HCT116 (cell line): ENCODE data around the gene HTR7.

Experiments used
- ATF3 ChIP-seq: IDR thresholded peaks from 2 replicates; pipeline ENCODE4 v1.6.1; 2012
- CEBPB ChIP-seq: IDR thresholded peaks from 2 replicates; pipeline ENCODE4 v1.6.1; 2012; ENCODE audit warnings: low read depth
- EZH2 ChIP-seq: fragments of 200-600 bp; sonication (generic); IDR thresholded peaks from 2 replicates; pipeline ENCODE4 v1.6.1; 2017; ENCODE audit warnings: antibody characterized with exemption, mixed run types
- JUND ChIP-seq: IDR thresholded peaks from 2 replicates; pipeline ENCODE4 v1.6.1; 2012
- MAX ChIP-seq: IDR thresholded peaks from 2 replicates; pipeline ENCODE4 v1.6.1; 2012
- POLR2A ChIP-seq: IDR thresholded peaks from 2 replicates; pipeline ENCODE4 v1.7.0; 2011; ENCODE audit warnings: borderline replicate concordance; ENCODE audit not compliant: insufficient read depth, insufficient read length; ENCODE audit errors: extremely low read depth
- SP1 ChIP-seq: IDR thresholded peaks from 2 replicates; pipeline ENCODE4 v1.6.1; 2012; ENCODE audit warnings: low read depth
- SRF ChIP-seq: IDR thresholded peaks from 2 replicates; pipeline ENCODE4 v1.6.1; 2012; ENCODE audit warnings: low read depth
- TF ChIP-seq, protein P1 (sequence below), 3 experiments: fragments of 200-600 bp in 1 of 3; sonication (generic) in 1 of 3; IDR thresholded peaks in 2 of 3; conservative IDR thresholded peaks in 1 of 3; 2 replicates each; pipeline ENCODE4 v1.5.1; 2012 to 2017; ENCODE audit warnings: low read depth in 2 of 3, low read length in 2 of 3, antibody characterized with exemption in 1 of 3, borderline replicate concordance in 1 of 3, control low read depth in 1 of 3, mild to moderate bottlenecking in 1 of 3, mixed read lengths in 1 of 3, mixed run types in 1 of 3, moderate library complexity in 1 of 3; ENCODE audit not compliant: insufficient read depth in 1 of 3
- TF ChIP-seq, protein P2 (sequence below): IDR thresholded peaks from 2 replicates; pipeline ENCODE4 v1.6.1; 2012; ENCODE audit warnings: low read depth

DNA sequence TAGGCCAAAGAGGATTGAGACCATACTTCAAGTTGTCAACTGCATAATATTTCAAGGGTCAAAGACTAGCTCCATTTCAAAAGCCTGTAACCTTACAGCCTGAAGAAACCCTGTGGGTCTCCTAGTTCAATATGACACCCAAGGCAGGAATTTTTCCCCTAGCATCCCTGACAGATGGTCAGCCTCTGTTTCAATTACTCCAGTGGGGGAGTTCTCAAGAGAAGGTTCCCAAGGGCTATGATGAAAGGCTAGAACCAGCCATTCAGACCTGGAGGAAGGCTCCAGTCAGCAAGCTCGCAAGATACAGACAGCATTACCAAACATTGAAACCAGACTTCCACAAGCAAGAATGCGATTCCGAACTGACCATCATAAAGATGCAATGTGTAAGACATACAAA lies 1.6 kb downstream of the HTR7 start:
- no peak for TF ChIP-seq EZH2
- TF ChIP-seq, protein P1, sequence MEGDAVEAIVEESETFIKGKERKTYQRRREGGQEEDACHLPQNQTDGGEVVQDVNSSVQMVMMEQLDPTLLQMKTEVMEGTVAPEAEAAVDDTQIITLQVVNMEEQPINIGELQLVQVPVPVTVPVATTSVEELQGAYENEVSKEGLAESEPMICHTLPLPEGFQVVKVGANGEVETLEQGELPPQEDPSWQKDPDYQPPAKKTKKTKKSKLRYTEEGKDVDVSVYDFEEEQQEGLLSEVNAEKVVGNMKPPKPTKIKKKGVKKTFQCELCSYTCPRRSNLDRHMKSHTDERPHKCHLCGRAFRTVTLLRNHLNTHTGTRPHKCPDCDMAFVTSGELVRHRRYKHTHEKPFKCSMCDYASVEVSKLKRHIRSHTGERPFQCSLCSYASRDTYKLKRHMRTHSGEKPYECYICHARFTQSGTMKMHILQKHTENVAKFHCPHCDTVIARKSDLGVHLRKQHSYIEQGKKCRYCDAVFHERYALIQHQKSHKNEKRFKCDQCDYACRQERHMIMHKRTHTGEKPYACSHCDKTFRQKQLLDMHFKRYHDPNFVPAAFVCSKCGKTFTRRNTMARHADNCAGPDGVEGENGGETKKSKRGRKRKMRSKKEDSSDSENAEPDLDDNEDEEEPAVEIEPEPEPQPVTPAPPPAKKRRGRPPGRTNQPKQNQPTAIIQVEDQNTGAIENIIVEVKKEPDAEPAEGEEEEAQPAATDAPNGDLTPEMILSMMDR (IDR thresholded peaks at IDR 0.05 in 2 of 3, conservative IDR thresholded peaks at IDR 0.05 in 1 of 3; ENCODE audit: borderline replicate concordance in 1 of 3, insufficient read depth in 1 of 3, low read depth in 2 of 3, low read length in 2 of 3) = no peak
- no peak for TF ChIP-seq SRF
- no peak for TF ChIP-seq MAX
- no peak for TF ChIP-seq JUND
- TF ChIP-seq POLR2A = no peak
- TF ChIP-seq, protein P2, sequence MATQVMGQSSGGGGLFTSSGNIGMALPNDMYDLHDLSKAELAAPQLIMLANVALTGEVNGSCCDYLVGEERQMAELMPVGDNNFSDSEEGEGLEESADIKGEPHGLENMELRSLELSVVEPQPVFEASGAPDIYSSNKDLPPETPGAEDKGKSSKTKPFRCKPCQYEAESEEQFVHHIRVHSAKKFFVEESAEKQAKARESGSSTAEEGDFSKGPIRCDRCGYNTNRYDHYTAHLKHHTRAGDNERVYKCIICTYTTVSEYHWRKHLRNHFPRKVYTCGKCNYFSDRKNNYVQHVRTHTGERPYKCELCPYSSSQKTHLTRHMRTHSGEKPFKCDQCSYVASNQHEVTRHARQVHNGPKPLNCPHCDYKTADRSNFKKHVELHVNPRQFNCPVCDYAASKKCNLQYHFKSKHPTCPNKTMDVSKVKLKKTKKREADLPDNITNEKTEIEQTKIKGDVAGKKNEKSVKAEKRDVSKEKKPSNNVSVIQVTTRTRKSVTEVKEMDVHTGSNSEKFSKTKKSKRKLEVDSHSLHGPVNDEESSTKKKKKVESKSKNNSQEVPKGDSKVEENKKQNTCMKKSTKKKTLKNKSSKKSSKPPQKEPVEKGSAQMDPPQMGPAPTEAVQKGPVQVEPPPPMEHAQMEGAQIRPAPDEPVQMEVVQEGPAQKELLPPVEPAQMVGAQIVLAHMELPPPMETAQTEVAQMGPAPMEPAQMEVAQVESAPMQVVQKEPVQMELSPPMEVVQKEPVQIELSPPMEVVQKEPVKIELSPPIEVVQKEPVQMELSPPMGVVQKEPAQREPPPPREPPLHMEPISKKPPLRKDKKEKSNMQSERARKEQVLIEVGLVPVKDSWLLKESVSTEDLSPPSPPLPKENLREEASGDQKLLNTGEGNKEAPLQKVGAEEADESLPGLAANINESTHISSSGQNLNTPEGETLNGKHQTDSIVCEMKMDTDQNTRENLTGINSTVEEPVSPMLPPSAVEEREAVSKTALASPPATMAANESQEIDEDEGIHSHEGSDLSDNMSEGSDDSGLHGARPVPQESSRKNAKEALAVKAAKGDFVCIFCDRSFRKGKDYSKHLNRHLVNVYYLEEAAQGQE = no peak
- no peak for TF ChIP-seq ATF3
- TF ChIP-seq CEBPB = no peak
- no peak for TF ChIP-seq SP1
